Naive thymus-derived CD4-positive, alpha-beta T cell (primary cell): ENCODE data around the gene TFPI. TPM values are rescaled to one million over a fixed set of nuclear protein-coding genes. Genes with fewer than 3 reads are reported as not detected.

Experiments
- ATAC-seq: fragments of 150-1000 bp; cut with Tn5 transposase; 2 replicates; pipeline ENCODE4 v1.10.0; 2021; ENCODE audit warnings: mild to moderate bottlenecking, moderate library complexity
- CTCF ChIA-PET: fragments of 350-600 bp; sonication (Branson Sonifier 250); formaldehyde crosslinking; loops from one replicate; lab custom pipeline; 2021; ENCODE audit warnings: antibody characterized with exemption; lab: Charles Lee
- POLR2A ChIA-PET: fragments of 350-600 bp; sonication (Branson Sonifier 250); formaldehyde crosslinking; loops from one replicate; lab custom pipeline; 2021; ENCODE audit warnings: antibody characterized with exemption, inconsistent platforms; lab: Charles Lee
- DNase-seq, 9 donors: peaks; one replicate each; pipeline versions ENCODE4 v3.0.0 to v3.0.0-alpha.2; 2020 to 2022; ENCODE audit warnings: mixed read lengths in 1 of 9
- H3K27ac ChIP-seq: one replicate; pipeline ENCODE4 v1.7.0; 2013; ENCODE audit warnings: mild to moderate bottlenecking, low read depth, low read length, moderate library complexity
- H3K27me3 ChIP-seq, 2 donors: one replicate each; pipeline ENCODE4 v1.7.0; 2013; ENCODE audit warnings: low read length in 2 of 2, mild to moderate bottlenecking in 2 of 2, moderate library complexity in 2 of 2; ENCODE audit not compliant: control insufficient read depth in 2 of 2, insufficient read depth in 2 of 2
- H3K36me3 ChIP-seq, 3 experiments: 1 replicate in 2 of 3; 2 replicates in 1 of 3; pipeline ENCODE4 v1.7.0; 2013; ENCODE audit warnings: low read length in 3 of 3, mild to moderate bottlenecking in 3 of 3, moderate library complexity in 1 of 3; ENCODE audit not compliant: insufficient read depth in 3 of 3, control insufficient read depth in 2 of 3
- H3K4me1 ChIP-seq, 2 donors: one replicate each; pipeline ENCODE4 v1.7.0; 2013; ENCODE audit warnings: low read length in 2 of 2, mild to moderate bottlenecking in 2 of 2, moderate library complexity in 1 of 2; ENCODE audit not compliant: control insufficient read depth in 2 of 2, insufficient read depth in 2 of 2
- H3K4me3 ChIP-seq: 2 replicates; pipeline ENCODE4 v1.7.0; 2013; ENCODE audit warnings: mild to moderate bottlenecking, low read length
- H3K9me3 ChIP-seq, 3 experiments: 1 replicate in 2 of 3; 2 replicates in 1 of 3; pipeline ENCODE4 v1.7.0; 2013; ENCODE audit warnings: low read length in 3 of 3; ENCODE audit not compliant: control insufficient read depth in 2 of 3
- H3K27ac Mint-ChIP-seq, 9 donors: one replicate each; pipeline ENCODE4 v1.8.0; 2020 to 2022; ENCODE audit warnings: mixed read lengths in 9 of 9, mild to moderate bottlenecking in 8 of 9, moderate library complexity in 5 of 9, inconsistent platforms in 2 of 9
- H3K27me3 Mint-ChIP-seq, 5 donors: one replicate each; pipeline ENCODE4 v1.8.0; 2021 to 2022; ENCODE audit warnings: mixed read lengths in 5 of 5, mild to moderate bottlenecking in 1 of 5
- H3K36me3 Mint-ChIP-seq, 5 donors: one replicate each; pipeline ENCODE4 v1.8.0; 2020 to 2022; ENCODE audit warnings: mixed read lengths in 5 of 5, mild to moderate bottlenecking in 3 of 5, inconsistent platforms in 1 of 5
- H3K4me1 Mint-ChIP-seq, 7 donors: one replicate each; pipeline ENCODE4 v1.8.0; 2020 to 2022; ENCODE audit warnings: mixed read lengths in 7 of 7, mild to moderate bottlenecking in 3 of 7, inconsistent platforms in 1 of 7
- H3K4me3 Mint-ChIP-seq, 10 donors: one replicate each; pipeline ENCODE4 v1.8.0; 2020 to 2022; ENCODE audit warnings: mild to moderate bottlenecking in 10 of 10, mixed read lengths in 10 of 10, moderate library complexity in 6 of 10, inconsistent platforms in 2 of 10
- H3K9me3 Mint-ChIP-seq, 11 donors: one replicate each; pipeline ENCODE4 v1.8.0; 2020 to 2022; ENCODE audit warnings: mixed read lengths in 11 of 11, mild to moderate bottlenecking in 4 of 11, inconsistent platforms in 1 of 11, moderate library complexity in 1 of 11
- intact Hi-C, 2 donors: fragments of 100-400 bp; cut with micrococcal nuclease; formaldehyde crosslinking; loops; one replicate each; pipeline ENCODE4 v1.15.1; 2023
- polyA plus RNA-seq, 2 donors: library from polyadenylated mRNA; unstranded; fragments of 300-500 nt; fragmentation: Illumina TruSeq; gene quantifications; one replicate each; pipeline ENCODE4 v1.2.3, GENCODE V29; 2021
- total RNA-seq, 6 experiments: library from RNA in 5 of 6; stranded (reverse) in 5 of 6; gene quantifications; 1 replicate in 5 of 6; 2 replicates in 1 of 6; pipeline ENCODE4 v1.2.3 and lab custom pipeline; 2021 to 2026

Gene TFPI
- total RNA-seq (1 to 10 TPM in 1 of 5 experiments, under 1 TPM in 2, not detected in 2; 0.15 to 1.2 (median 0.56) TPM), polyA plus RNA-seq (not detected), total RNA-seq (lab: John Stamatoyannopoulos, UW) (0.81 reads per million)

DNA sequence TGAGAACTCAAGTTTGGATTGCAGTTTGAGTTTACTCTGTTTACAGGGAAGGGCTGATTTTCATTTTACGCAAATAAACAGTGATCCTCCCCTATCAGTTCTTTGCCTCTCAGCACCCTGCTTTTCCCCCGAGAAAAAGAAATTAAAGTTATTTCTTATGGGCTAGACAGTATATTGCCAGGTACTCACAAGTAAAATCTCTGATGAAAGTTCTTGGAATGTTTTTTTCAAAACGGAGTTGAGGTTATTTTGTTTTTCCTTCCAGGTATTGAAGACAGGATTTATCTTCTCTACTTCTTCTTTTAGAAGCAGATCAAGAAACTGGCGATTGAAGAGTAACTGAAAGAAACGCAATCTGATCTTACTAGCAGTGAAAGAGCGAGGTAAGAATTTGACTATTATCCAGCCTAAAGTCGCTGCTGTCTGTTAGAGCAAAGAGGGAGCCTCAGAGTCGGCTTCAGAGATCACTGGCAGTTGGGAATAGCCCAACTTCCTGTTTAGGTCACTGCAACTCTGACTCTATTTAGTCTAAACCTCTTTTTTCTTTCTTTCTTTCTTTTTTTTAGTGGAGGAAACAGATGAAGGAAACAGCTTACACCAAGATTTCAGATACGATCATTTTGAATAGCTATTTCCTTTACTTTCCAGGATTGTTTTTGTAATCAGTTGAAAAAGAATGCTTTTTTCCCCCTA lies at the start of gene TFPI:
Gene TFPI, minus strand, starts transcription at position 425 of the 693 bp plus-strand sequence. CDS start 50,667 bp downstream, outside the sequence.
- intact Hi-C loops = no loop called here
- ATAC-seq = peak; percentile 44
- H3K9me3 ChIP-seq = no peaks in the 10 kb centered on the region
- H3K9me3 Mint-ChIP-seq = peaks cover 0 to 4% (median 0%) of the 10 kb centered on the region in 11 donors
- ChIA-PET CTCF (no interaction called here), POLR2A (no interaction called here)
- H3K27ac ChIP-seq = no peak within 1 kb of the TSS
- H3K36me3 Mint-ChIP-seq = no peaks in the 10 kb centered on the region
- no peaks in the 10 kb centered on the region for H3K4me1 ChIP-seq
- peaks cover 0 to 19% (median 16%) of the 10 kb centered on the region in 5 donors for H3K27me3 Mint-ChIP-seq
- peaks cover 0 to 15% (median 7%) of the 10 kb centered on the region in 7 donors for H3K4me1 Mint-ChIP-seq
- no peak within 1 kb of the TSS for H3K4me3 ChIP-seq
- H3K27me3 ChIP-seq = no peaks in the 10 kb centered on the region
- H3K4me3 Mint-ChIP-seq = peak within 1 kb of the TSS in 8 of 10 donors; percentile 50 to 82 (median 64)
- peak in 1 of 9 donors; percentile 3 for DNase-seq
- no peaks in the 10 kb centered on the region for H3K36me3 ChIP-seq
- peak within 1 kb of the TSS in 3 of 9 donors; percentile 42 to 62 (median 56) for H3K27ac Mint-ChIP-seq

DNA sequence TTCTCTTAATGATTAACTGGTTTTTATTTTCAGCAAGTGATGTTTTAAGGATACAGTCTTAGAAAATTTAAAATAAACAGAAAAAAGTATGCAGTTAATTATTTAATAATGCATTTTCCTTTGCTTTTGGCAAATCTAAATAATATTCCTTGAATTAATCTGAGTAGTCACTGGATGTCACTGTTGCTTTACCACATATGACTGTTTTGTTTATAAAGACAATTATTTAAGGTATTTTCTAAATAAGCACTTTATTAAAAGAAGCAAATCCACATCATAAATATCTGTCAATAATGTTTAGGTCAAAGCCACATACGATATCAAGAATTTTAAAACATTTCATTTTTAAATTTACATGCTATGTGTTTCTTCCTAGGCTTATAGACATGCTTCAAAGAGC lies 40.6 kb upstream of the TFPI start:
- Mint-ChIP-seq H3K36me3 (no peaks in the 10 kb centered on the region), H3K4me3 (no peak overlapping the region), H3K27ac (no peak overlapping the region), H3K4me1 (no peaks in the 10 kb centered on the region), H3K9me3 (peaks cover 0 to 4% (median 0%) of the 10 kb centered on the region in 11 donors), H3K27me3 (no peaks in the 10 kb centered on the region)
- intact Hi-C loops = no loop called here
- POLR2A ChIA-PET = no interaction called here
- H3K27ac ChIP-seq = no peak overlapping the region
- CTCF ChIA-PET = no interaction called here
- no peaks in the 10 kb centered on the region for H3K27me3 ChIP-seq
- ATAC-seq (no peak), DNase-seq (no peak)
- no peaks in the 10 kb centered on the region for H3K9me3 ChIP-seq
- H3K4me1 ChIP-seq = no peaks in the 10 kb centered on the region
- no peaks in the 10 kb centered on the region for H3K36me3 ChIP-seq
- no peak overlapping the region for H3K4me3 ChIP-seq

DNA sequence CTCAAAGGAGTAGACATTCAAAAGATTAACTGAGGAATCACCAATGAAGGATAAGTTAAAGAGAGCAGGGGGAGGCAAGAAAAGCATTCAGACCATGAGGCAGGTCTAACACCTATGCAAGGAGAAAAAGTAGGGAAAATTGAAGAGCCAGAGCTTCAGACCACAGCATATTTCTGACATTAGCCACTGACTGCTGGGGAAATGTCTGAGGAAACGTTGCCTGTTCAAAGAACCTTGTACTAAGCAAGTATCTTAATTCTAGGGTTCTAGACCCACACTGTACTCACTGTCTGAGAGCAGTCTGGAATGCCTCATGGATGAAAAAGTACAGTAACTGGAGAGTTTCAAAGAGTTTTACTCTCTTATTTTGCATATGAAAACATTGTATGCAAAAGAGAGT lies 39.5 kb upstream of the TFPI start:
- Mint-ChIP-seq H3K4me1 (no peaks in the 10 kb centered on the region), H3K27me3 (no peaks in the 10 kb centered on the region), H3K9me3 (peaks cover 0 to 6% (median 0%) of the 10 kb centered on the region in 11 donors), H3K27ac (no peak overlapping the region), H3K36me3 (no peaks in the 10 kb centered on the region), H3K4me3 (no peak overlapping the region)
- ATAC-seq (no peak), DNase-seq (no peak)
- Histone ChIP-seq H3K9me3 (no peaks in the 10 kb centered on the region), H3K27me3 (no peaks in the 10 kb centered on the region), H3K36me3 (no peaks in the 10 kb centered on the region), H3K4me3 (no peak overlapping the region), H3K27ac (no peak overlapping the region), H3K4me1 (no peaks in the 10 kb centered on the region)
- CTCF ChIA-PET = no interaction called here
- intact Hi-C loops = no loop called here
- POLR2A ChIA-PET = no interaction called here

DNA sequence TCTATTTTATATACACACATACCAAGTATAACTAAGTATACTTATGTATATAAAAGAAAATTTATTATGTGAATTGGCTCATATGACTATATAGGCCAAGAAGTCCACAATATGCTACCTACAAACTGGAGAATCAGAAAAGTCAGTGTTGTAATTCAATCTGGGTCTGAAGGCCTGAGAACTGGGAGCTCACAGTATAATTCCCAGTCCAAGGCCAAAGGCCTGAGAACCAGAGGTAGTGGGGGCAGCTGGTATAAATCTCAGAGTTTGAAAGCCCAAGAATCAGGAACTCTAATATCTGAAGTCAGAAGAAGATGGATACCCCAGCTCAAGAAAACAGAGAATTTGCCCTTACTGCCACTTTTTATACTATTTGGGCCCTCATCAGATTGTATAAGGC lies 38.9 kb upstream of the TFPI start:
- Mint-ChIP-seq H3K9me3 (peaks cover 0 to 6% (median 0%) of the 10 kb centered on the region in 11 donors), H3K27me3 (peaks cover 0 to under 1% (median 0%) of the 10 kb centered on the region in 5 donors), H3K4me1 (no peaks in the 10 kb centered on the region), H3K27ac (no peak overlapping the region), H3K36me3 (no peaks in the 10 kb centered on the region), H3K4me3 (no peak overlapping the region)
- Histone ChIP-seq H3K27me3 (no peaks in the 10 kb centered on the region), H3K4me3 (no peak overlapping the region), H3K36me3 (no peaks in the 10 kb centered on the region), H3K4me1 (no peaks in the 10 kb centered on the region), H3K27ac (no peak overlapping the region), H3K9me3 (no peaks in the 10 kb centered on the region)
- intact Hi-C loops = no loop called here
- POLR2A ChIA-PET = no interaction called here
- ATAC-seq = no peak
- DNase-seq = no peak
- CTCF ChIA-PET = no interaction called here

DNA sequence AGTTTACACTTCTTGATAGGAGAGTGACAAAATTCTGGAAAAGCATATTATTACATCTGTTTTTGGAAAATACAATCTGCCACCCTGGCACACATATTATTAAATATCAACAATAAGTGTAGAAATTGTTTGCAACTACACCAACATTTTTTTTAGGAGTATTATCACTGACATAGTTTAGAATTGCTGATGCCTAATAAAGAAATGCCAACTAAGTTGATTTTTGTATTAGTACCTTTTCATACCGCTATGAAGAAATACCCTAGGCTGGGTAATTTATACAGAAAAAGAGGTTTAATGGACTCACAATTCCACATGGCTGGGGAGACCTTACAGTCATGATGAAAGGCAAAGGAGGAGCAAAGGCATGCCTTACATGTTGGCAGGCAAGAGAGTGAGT lies 35.9 kb upstream of the TFPI start:
- H3K4me3 ChIP-seq = no peak overlapping the region
- H3K27me3 Mint-ChIP-seq = peaks cover 0 to 6% (median 0%) of the 10 kb centered on the region in 5 donors
- H3K9me3 Mint-ChIP-seq = peaks cover 0 to 6% (median 0%) of the 10 kb centered on the region in 11 donors
- no peak for DNase-seq
- H3K4me3 Mint-ChIP-seq = no peak overlapping the region
- H3K4me1 Mint-ChIP-seq = peaks cover 0 to 6% (median 5%) of the 10 kb centered on the region in 7 donors
- H3K27ac Mint-ChIP-seq = no peak overlapping the region
- ChIA-PET CTCF (no interaction called here), POLR2A (no interaction called here)
- H3K27ac ChIP-seq = no peak overlapping the region
- intact Hi-C loops = no loop called here
- no peaks in the 10 kb centered on the region for H3K36me3 ChIP-seq
- no peaks in the 10 kb centered on the region for H3K9me3 ChIP-seq
- H3K36me3 Mint-ChIP-seq = peaks cover 0 to 6% (median 0%) of the 10 kb centered on the region in 5 donors
- no peaks in the 10 kb centered on the region for H3K27me3 ChIP-seq
- H3K4me1 ChIP-seq = no peaks in the 10 kb centered on the region
- ATAC-seq = no peak

DNA sequence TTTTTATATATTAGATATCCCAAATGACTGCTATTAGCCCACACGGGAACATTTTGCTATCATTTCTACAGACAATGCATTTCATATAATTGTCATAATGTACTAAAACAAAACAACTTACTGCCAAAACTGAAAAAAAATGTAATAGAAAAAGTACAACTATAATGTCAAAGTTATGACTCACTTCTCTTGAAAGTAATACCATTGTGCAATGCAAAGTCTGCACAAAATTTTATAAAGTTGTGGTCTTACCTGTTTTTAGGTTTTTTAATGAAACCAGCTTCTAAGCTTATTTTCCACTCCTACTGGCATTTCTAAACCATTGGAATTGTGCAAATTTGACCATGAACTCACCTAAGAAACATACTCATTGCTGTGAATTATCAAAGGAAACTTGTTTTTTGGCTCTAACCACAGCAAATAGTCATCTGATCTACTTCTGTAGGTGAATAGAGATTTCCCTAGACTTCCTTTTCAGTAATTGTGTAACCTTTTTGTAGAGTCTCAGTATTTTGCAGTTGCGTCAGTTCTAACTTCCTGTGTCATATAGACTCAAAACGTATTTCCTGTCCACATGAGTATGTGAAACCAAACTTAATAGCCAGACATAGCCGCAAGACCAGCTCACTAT lies 31.9 kb upstream of the TFPI start:
- H3K27ac Mint-ChIP-seq = peak overlapping the region in 2 of 9 donors; percentile 14 to 70
- Histone ChIP-seq H3K4me3 (no peak overlapping the region), H3K9me3 (no peaks in the 10 kb centered on the region), H3K36me3 (no peaks in the 10 kb centered on the region), H3K27ac (no peak overlapping the region), H3K27me3 (no peaks in the 10 kb centered on the region), H3K4me1 (no peaks in the 10 kb centered on the region)
- ChIA-PET CTCF (no interaction called here), POLR2A (no interaction called here)
- peak overlapping the region in 1 of 10 donors; percentile 41 for H3K4me3 Mint-ChIP-seq
- ATAC-seq = peak; percentile 78
- peaks cover 0 to 11% (median 2%) of the 10 kb centered on the region in 5 donors for H3K27me3 Mint-ChIP-seq
- H3K4me1 Mint-ChIP-seq = peaks cover 0 to 10% (median 9%) of the 10 kb centered on the region in 7 donors
- intact Hi-C loops = no loop called here
- DNase-seq = peak in 3 of 9 donors; percentile 5 to 30 (median 9)
- peaks cover 0 to 6% (median 0%) of the 10 kb centered on the region in 5 donors for H3K36me3 Mint-ChIP-seq
- H3K9me3 Mint-ChIP-seq = peaks cover 0 to 6% (median 0%) of the 10 kb centered on the region in 11 donors
